ENCODE data around the gene KMT2C. TPM values are rescaled to one million over a fixed set of nuclear protein-coding genes. Genes with fewer than 3 reads are reported as not detected.
"Not testable (repeated sequence)": the region's sequence is repeated elsewhere in the genome, so short reads cannot be mapped to it uniquely, and the experiment has no call there.

The KMT2C gene
- total RNA-seq, 1 donor = 36.2 TPM

DNA sequence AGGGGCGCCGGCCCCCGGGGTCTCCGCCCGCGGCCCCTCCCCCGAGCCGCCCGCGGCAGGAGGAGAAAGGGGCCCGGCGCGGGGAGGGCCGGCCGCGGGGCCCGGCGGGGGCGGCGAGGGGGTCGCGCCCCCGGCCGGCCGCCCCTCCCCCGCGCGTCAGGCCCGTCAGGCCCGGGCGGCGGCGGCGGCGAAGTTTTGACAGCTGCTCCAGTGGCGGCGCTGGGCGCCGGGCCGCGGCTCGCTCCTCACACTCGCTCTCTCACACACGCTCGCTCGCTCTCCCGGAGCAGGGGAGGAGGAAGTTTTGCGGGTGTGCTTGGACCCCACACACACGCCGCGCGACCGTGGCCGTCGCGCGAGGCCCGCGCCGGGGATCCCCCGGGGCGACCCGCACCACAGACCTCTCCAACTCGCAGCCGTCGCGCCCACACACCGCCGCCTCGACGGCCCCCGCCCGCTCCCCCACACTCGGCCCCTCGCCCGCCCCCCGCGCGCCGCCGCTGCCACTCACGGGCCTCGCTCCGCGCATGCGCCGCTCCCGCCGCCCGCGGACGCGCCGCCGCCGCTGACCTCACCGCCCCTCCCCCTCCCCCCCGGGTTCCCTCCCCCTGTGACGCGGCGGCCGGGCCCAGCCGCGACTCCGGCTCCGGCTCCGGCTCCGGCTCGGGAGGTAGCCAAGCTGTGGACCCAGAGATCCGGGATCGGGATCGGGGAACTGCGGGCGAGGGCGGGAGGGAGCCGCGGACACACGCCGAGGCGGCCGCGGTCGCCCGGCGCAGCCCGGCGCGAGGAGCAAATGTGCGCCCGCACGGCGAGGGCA, 518 bp upstream of the KMT2C start:
- Histone ChIP-seq H3K79me2 (ENCODE audit: insufficient read depth, low read length) (peaks cover 36% of the 10 kb centered on the region), H3K27ac (ENCODE audit: low read depth, low read length) (peak overlapping the region; percentile 90), H4K20me1 (ENCODE audit: insufficient read depth, low read length) (peaks cover 16% of the 10 kb centered on the region)

GRCh38 chr7:152434511-152435383, 1.1 kb downstream of the KMT2C start:
- Histone ChIP-seq H3K27ac (ENCODE audit: low read depth, low read length) (peak overlapping the region; percentile 87), H3K4me1 (ENCODE audit: insufficient read depth, low read length) (peaks cover 11% of the 10 kb centered on the region), H3K4me3 (ENCODE audit: insufficient read depth, low read length) (peak overlapping the region; percentile 79), H3K79me2 (ENCODE audit: insufficient read depth, low read length) (peaks cover 50% of the 10 kb centered on the region), H4K20me1 (ENCODE audit: insufficient read depth, low read length) (peaks cover 21% of the 10 kb centered on the region), H3K4me2 (ENCODE audit: insufficient read depth, low read length) (peak overlapping the region; percentile 96), H2AFZ (ENCODE audit: low read length) (peak overlapping the region; percentile 59)
- not testable (repeated sequence) for H3K36me3 ChIP-seq (ENCODE audit: insufficient read depth, low read length); H3K27me3 ChIP-seq (ENCODE audit: insufficient read depth, low read length); H3K9me3 ChIP-seq (ENCODE audit: low read depth, low read length)
- peak; percentile 89 for DNase-seq (ENCODE audit: insufficient read length, low spot score, missing footprints)

More for the DNA sequence above, 518 bp upstream of the KMT2C start:
- H3K36me3 ChIP-seq (ENCODE audit: insufficient read depth, low read length) = no peaks in the 10 kb centered on the region
- H3K9me3 ChIP-seq (ENCODE audit: low read depth, low read length) = no peaks in the 10 kb centered on the region
- no peak for TF ChIP-seq CTCF (IDR thresholded peaks at IDR 0.05; ENCODE audit: extremely low read depth, low read depth, low read length)
- H3K4me1 ChIP-seq (ENCODE audit: insufficient read depth, low read length) = peaks cover 11% of the 10 kb centered on the region
- peak overlapping the region; percentile 81 for H2AFZ ChIP-seq (ENCODE audit: low read length)
- H3K4me3 ChIP-seq (ENCODE audit: insufficient read depth, low read length) = peak overlapping the region; percentile 76
- peak overlapping the region; percentile 77 for H3K4me2 ChIP-seq (ENCODE audit: insufficient read depth, low read length)
- H3K27me3 ChIP-seq (ENCODE audit: insufficient read depth, low read length) = no peaks in the 10 kb centered on the region
- DNase-seq (ENCODE audit: insufficient read length, low spot score, missing footprints) = peak; percentile 99

- H3K4me3 ChIP-seq (ENCODE audit: insufficient read depth, low read length) = peak overlapping the region; percentile 79
- H2AFZ ChIP-seq (ENCODE audit: low read length) = peak overlapping the region; percentile 15
- H3K36me3 ChIP-seq (ENCODE audit: insufficient read depth, low read length); H3K27me3 ChIP-seq (ENCODE audit: insufficient read depth, low read length); DNase-seq (ENCODE audit: insufficient read length, low spot score, missing footprints); H3K9me3 ChIP-seq (ENCODE audit: low read depth, low read length): not testable (repeated sequence)
- H3K79me2 ChIP-seq (ENCODE audit: insufficient read depth, low read length) = peaks cover 58% of the 10 kb centered on the region
- peak overlapping the region; percentile 87 for H3K27ac ChIP-seq (ENCODE audit: low read depth, low read length)
- peaks cover 27% of the 10 kb centered on the region for H4K20me1 ChIP-seq (ENCODE audit: insufficient read depth, low read length)
- H3K4me2 ChIP-seq (ENCODE audit: insufficient read depth, low read length) = peak overlapping the region; percentile 96
- H3K4me1 ChIP-seq (ENCODE audit: insufficient read depth, low read length) = peaks cover 11% of the 10 kb centered on the region
Measured at GRCh38 chr7:152433721-152434490, 1.9 kb downstream of the KMT2C start.

DNA sequence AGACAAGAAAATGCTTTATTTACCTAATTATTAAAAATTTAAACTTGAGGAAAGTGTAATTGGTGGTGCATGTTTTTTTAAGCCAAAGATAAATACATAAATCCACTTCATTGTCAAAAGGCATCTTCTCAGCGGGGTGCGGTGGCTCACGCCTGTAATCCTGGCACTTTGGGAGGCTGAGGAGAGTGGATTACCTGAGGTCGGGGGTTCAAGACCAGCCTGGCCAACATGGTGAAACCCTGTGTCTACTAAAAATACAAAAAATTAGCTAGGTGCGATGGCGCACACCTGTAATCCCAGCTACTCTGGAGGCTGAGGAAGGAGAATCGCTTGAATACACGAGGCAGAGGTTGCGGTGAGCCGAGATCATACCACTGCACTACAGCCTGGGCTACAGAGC, 3.1 kb downstream of the KMT2C start:
- peaks cover 70% of the 10 kb centered on the region for H3K79me2 ChIP-seq (ENCODE audit: insufficient read depth, low read length)
- H3K27me3 ChIP-seq (ENCODE audit: insufficient read depth, low read length); H3K9me3 ChIP-seq (ENCODE audit: low read depth, low read length); H3K36me3 ChIP-seq (ENCODE audit: insufficient read depth, low read length); H3K27ac ChIP-seq (ENCODE audit: low read depth, low read length); H3K4me3 ChIP-seq (ENCODE audit: insufficient read depth, low read length); DNase-seq (ENCODE audit: insufficient read length, low spot score, missing footprints); H2AFZ ChIP-seq (ENCODE audit: low read length): not testable (repeated sequence)
- peaks cover 11% of the 10 kb centered on the region for H3K4me1 ChIP-seq (ENCODE audit: insufficient read depth, low read length)
- H4K20me1 ChIP-seq (ENCODE audit: insufficient read depth, low read length) = peaks cover 35% of the 10 kb centered on the region
- H3K4me2 ChIP-seq (ENCODE audit: insufficient read depth, low read length) = peak overlapping the region; percentile 96

- Histone ChIP-seq H3K27ac (ENCODE audit: low read depth, low read length) (no peak overlapping the region), H3K36me3 (ENCODE audit: insufficient read depth, low read length) (no peaks in the 10 kb centered on the region), H2AFZ (ENCODE audit: low read length) (no peak overlapping the region), H3K79me2 (ENCODE audit: insufficient read depth, low read length) (peaks cover 88% of the 10 kb centered on the region), H4K20me1 (ENCODE audit: insufficient read depth, low read length) (peaks cover 50% of the 10 kb centered on the region), H3K9me3 (ENCODE audit: low read depth, low read length) (no peaks in the 10 kb centered on the region), H3K4me1 (ENCODE audit: insufficient read depth, low read length) (peaks cover 11% of the 10 kb centered on the region), H3K4me3 (ENCODE audit: insufficient read depth, low read length) (no peak overlapping the region), H3K4me2 (ENCODE audit: insufficient read depth, low read length) (no peak overlapping the region), H3K27me3 (ENCODE audit: insufficient read depth, low read length) (no peaks in the 10 kb centered on the region)
- DNase-seq (ENCODE audit: insufficient read length, low spot score, missing footprints) = no peak
- TF ChIP-seq CTCF (IDR thresholded peaks at IDR 0.05; ENCODE audit: extremely low read depth, low read depth, low read length) = no peak
Measured at GRCh38 chr7:152430854-152431253, 4.9 kb downstream of the KMT2C start.

- not testable (repeated sequence) for H3K27me3 ChIP-seq (ENCODE audit: insufficient read depth, low read length); H3K36me3 ChIP-seq (ENCODE audit: insufficient read depth, low read length); H2AFZ ChIP-seq (ENCODE audit: low read length); H3K4me2 ChIP-seq (ENCODE audit: insufficient read depth, low read length); H3K27ac ChIP-seq (ENCODE audit: low read depth, low read length); DNase-seq (ENCODE audit: insufficient read length, low spot score, missing footprints); H3K9me3 ChIP-seq (ENCODE audit: low read depth, low read length); H3K4me3 ChIP-seq (ENCODE audit: insufficient read depth, low read length)
- Histone ChIP-seq H4K20me1 (ENCODE audit: insufficient read depth, low read length) (peaks cover 58% of the 10 kb centered on the region), H3K79me2 (ENCODE audit: insufficient read depth, low read length) (peaks cover 94% of the 10 kb centered on the region), H3K4me1 (ENCODE audit: insufficient read depth, low read length) (peaks cover 13% of the 10 kb centered on the region)
Measured at GRCh38 chr7:152430118-152430517, 5.7 kb downstream of the KMT2C start.
